GM18499 (cell line): ENCODE measurements around the gene CGB2.
"Not testable (repeated sequence)": the region's sequence is repeated elsewhere in the genome, so short reads cannot be mapped to it uniquely, and the experiment has no call there.

Experiments used
- ATAC-seq: cut with Tn5 transposase; IDR thresholded peaks from one replicate; pipeline ENCODE4 v1.9.1; 2021; ENCODE audit warnings: moderate number of reproducible peaks; ENCODE audit not compliant: insufficient read depth, unreplicated experiment

CGB2 gene

GRCh38 chr19:49030323-49030722 is 1.4 kb upstream of the CGB2 start:
- ATAC-seq = not testable (repeated sequence)

DNA sequence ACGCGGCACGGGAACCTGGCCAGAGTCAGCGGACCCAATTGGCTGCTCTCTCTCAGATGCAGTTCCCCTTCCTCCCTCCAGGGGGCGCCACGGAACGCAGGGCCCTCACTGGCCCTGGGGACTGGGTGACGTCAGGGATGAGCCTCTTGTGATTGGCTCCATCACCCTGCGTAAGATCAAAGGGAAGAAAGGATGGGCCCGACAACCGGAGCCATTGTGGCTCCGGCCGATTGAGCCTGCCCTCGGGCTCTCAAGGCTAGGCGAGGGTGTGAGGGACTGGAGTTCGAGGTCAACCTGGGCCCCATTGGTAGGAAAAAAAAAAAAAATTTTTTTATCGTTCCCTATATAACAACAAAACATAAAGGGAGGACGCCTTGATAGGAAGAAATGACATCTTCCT is 5.1 kb downstream of the CGB2 start, which contains the start of gene CGB1:
CGB1 (minus strand) TSS at position 81 of the 400 bp plus-strand sequence. CDS start 184 bp downstream, outside the sequence.
- not testable (repeated sequence) for ATAC-seq

DNA sequence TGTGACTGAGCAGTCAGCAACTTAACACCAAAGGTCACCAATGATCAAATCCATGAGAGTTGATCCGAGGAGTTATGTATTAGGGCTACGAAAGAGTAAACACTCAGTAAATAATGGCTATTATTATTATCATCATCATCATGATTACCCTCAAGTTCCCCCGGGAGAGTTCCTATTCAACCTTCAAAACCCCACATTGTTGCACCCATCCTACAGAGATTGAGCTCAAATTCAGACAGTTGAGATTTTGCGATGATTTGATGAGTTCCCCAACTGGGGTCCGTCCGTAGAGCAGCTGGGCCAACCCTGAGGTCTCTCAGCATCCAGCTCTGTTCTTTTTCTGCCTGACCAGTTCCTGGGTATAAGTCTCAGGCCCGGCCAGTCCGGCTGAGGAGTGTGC is 6.4 kb downstream of the CGB2 start:
- ATAC-seq = not testable (repeated sequence)

DNA sequence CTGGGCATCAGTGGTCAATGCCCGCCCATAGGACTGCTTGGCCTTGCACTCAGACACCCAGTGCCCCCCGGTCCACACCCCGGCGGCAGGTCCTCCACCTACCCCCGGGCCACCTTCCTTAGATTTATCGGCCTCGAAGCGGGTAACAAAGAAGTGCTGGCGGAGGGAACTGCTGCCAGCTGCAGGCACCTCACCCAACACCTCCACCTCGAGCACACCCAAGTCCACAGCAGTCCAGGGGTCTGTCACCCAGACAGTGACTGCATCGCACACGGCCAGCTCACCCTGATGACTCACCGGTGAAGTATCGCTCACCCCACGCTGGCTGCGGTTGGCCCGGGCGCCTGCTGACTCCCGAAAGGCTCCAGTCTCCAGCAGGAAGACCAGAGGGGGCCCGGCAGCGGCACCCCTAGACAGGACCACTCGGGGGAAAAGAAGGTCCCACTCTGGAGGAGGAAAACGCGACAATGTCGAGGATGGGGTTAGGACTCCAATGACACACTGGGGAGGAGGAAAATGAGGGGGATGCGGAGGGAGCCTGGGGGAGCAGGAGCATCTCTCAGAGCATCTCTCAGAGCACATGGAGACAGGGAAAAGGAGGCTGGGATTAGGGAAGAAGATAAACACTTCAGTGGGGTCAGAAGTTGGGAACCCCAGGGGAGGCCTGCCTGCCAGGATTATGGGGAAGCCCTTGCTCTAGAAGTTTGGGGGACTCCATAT is 7.0 kb downstream of the CGB2 start:
- ATAC-seq = not testable (repeated sequence)

DNA sequence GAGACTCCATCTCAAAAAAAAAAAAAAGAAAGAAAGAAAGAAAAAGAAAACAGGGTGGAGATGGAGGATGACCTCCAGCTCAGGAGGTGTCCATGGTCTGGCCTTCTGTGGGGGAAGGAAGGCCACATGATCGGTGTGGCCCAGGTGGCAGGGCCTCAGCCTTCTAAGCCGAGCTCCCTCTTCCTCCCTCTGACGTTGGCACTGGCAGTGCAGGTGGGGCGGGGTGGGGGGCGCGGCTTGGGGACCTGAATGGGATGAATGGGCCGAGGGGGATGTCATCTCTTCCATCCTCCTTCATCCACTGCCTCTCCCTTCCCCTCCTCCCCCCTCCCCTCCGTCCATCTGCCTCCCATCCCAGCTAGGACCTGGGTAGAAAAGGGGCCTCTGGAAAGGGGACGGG is 8.0 kb downstream of the CGB2 start:
- ATAC-seq = not testable (repeated sequence)

DNA sequence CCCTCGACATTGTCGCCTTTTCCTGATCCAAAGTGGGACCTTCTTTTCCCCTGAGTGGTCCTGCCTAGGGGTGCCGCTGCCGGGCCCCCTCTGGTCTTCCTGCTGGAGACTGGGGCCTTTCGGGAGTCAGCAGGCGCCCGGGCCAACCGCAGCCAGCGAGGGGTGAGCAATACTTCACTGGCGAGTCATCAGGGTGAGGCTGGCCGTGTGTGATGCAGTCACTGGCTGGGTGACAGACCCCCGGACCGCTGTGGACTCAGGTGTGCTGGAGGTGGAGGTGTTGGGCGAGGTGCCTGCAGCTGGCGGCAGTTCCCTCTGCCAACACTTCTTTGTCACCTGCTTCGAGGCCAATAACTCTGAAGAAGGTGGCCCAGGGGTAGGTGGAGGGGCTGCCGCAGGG is 10.5 kb downstream of the CGB2 start:
- no peak for ATAC-seq

GRCh38 chr19:49042666-49043065 is 11.0 kb downstream of the CGB2 start:
- not testable (repeated sequence) for ATAC-seq

DNA sequence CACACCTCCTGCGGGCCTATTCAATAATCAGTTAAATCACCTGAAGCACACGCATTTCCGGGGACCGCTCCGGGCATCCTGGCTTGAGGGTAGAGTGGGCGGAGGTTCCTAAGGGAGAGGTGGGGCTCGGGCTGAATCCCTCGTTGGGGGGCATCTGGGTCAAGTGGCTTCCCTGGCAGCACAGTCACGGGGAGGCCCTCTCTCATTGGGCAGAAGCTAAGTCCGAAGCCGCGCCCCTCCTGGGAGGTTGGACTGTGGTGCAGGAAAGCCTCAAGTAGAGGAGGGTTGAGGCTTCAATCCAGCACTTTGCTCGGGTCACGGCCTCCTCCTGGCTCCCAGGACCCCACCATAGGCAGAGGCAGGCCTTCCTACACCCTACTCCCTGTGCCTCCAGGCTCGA is 11.9 kb downstream of the CGB2 start, which contains the start of gene CGB5:
CGB5 (plus strand) TSS at position 301 of the 400 bp plus-strand sequence. CDS start 362 bp downstream, outside the sequence.
- ATAC-seq = not testable (repeated sequence)

DNA sequence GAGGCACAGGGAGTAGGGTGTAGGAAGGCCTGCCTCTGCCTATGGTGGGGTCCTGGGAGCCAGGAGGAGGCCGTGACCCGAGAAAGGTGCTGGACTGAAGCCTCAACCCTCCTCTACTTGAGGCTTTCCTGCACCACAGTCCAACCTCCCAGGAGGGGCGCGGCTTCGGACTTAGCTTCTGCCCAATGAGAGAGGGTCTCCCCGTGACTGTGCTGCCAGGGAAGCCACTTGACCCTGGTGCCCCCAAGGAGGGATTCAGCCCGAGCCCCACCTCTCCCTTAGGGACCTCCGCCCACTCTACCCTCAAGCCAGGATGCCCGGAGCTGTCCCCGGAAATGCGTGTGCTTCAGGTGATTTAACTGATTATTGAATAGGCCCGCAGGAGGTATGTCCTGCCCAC is 17.3 kb downstream of the CGB2 start, which contains the start of gene CGB8:
CGB8 (minus strand) TSS at position 101 of the 400 bp plus-strand sequence. CDS start 372 bp downstream, outside the sequence.
- not testable (repeated sequence) for ATAC-seq

GRCh38 chr19:49049834-49050233 is 18.1 kb downstream of the CGB2 start:
- not testable (repeated sequence) for ATAC-seq

DNA sequence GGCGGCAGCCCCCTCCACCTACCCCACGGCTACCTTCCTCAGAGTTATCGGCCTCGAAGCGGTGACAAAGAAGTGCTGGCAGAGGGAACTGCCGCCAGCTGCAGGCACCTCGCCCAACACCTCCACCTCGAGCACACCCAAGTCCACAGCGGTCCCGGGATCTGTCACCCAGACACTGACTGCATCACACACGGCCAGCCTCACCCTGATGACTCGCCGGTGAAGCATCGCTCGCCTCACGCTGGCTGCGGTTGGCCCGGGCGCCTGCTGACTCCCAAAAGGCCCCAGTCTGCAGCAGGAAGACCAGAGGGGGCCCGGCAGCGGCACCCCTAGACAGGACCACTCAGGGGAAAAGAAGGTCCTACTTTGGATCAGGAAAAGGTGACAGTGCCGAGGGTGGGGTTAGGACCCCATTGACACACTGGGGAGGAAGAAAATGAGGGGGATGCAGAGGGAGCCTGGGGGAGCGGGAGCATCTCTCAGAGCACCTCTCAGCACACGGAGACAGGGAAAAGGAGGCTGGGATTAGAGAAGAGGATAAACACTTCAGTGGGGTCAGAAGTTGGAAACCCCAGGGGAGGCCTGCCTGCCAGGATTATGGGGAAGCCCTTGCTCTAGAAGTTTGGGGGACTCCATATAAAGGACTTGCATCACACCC is 18.8 kb downstream of the CGB2 start:
- not testable (repeated sequence) for ATAC-seq

GRCh38 chr19:49056101-49056901 is 24.6 kb downstream of the CGB2 start:
- ATAC-seq = no peak

DNA sequence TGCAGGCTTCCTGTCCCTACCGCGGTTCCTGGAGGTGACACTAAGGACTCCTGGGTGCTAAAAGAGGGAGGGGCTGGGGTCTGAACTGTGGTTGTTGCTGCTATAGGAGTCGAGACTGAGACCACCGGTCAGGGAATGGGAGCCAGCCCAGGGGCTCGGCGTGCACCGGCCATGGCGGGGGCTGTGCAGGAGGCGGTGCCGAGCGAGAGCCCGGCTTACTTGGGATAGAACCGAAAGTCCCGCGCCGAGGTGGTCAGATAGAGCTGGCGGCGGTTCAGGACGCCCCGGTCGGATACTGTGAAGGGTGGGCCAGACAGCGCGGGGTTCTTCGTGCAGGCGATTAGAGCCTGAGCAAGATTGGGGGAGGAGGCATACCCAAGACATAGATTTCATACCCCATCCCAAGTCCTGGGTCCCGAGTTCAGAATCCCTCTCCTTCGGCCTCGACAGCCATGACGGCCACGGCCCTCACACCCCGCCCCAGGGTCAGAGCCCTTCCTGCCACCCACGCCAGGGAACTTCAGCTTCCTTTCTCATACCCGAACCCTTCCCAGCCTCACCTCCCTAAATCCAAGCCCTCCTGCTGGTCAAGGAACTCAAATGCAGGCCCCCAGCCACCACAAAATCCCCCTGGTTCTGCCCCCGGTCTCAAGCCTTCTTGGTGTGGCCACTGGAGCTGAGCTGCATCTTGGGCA is 25.4 kb downstream of the CGB2 start:
- ATAC-seq = not testable (repeated sequence)

DNA sequence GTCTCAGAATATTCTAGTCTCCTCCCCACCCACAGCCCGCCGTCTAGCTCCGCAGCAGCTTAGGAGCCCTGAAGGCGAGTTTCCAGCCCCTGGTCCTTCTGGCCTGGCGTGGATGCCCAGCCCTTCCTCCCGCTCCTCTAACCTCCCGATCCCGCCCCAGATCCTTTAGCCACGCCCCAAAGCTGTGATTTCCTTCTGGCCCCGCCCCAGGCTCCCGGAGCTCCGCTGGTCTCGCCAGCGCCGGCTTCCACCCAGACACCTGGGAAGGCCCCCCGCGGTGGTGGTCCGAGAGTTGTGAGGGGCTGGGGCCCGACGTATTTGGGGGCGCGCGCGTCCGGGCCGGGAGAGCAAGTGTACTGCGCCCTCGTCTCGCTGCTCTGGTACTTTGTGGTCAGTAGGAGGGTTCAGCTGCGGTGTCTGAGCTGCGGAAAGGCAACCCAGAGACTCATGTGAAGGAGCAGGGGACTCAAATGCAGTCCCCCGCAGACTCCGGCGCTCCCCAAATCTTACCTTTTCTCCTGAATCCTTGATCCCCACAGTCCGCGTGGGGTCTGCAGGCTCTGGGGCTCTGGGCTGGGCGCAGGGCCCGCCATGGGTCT is 26.0 kb downstream of the CGB2 start, which contains the start of gene CGB7:
CGB7 (minus strand) TSS at position 114 of the 599 bp plus-strand sequence. CDS start 2,374 bp downstream, outside the sequence.
- ATAC-seq = no peak

DNA sequence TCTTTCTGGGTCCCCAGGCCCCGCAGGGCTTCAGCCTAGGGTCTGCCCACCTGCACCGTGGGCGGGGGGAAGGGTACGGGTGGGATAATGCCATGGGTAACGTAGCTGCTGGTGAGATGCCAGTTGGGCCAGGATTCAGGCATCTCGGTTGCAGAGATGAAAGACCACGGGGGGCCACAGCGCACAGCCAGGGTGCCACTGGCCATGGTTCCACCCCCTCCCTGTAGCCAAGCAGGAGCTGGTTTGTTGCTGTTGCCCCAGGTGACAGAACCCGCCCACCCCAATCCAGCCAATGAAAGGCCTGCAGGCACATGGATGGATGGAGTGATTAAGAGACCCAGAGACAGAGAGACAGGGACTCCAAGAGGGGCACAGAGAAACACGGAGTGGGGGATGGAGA is 26.9 kb downstream of the CGB2 start:
- no peak for ATAC-seq

DNA sequence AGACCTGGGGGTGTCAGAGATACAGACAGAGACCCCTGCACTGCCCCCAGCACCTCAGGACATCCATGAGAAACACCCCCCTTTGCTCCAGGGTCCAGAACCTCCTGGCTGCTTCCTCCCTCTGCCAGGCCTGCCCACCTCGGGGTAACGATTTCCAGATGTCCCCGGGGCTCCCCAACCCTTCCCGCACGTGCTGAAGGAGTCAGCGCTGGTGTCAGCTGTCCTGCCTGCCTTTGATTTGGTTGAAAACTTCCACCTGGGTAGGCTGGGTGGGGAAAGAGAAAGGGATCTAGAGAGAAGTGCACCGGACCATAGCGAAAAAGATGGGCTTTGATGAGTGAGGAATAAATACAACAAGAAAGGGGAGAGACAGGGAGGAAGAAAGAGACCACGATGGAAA is 27.4 kb downstream of the CGB2 start:
- ATAC-seq = no peak

- ATAC-seq = no peak
These were observed 29.3 kb downstream of the CGB2 start for GRCh38 chr19:49061000-49061399.

DNA sequence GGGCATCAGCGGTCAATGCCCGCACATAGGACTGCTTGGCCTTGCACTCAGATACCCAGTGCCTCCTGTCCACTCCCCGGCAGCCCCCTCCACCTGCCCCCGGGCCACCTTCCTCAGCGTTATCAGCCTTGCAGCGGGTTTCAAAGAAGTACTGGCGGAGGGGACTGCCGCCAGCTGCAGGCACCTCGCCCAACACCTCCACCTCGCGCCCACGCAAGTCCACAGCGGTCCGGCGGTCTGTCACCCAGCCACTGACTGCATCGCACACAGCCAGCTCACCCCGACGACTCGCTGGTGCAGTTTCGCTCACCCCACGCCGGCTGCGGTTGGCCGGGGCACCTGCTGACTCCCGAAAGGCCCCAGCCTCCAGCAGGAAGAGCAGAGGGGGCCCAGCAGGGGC is 29.8 kb downstream of the CGB2 start:
- ATAC-seq = no peak

GRCh38 chr19:49064029-49064629 is 32.4 kb downstream of the CGB2 start:
- no peak for ATAC-seq
